GM19023 (cell line): ENCODE data around the gene ST6GALNAC2.
A peak's percentile ranks its signal among the peaks of the same experiment; 100 is the strongest.

ENCODE experiments used
- ATAC-seq: cut with Tn5 transposase; IDR thresholded peaks from one replicate; pipeline ENCODE4 v1.9.1; 2021; ENCODE audit warnings: mild to moderate bottlenecking, moderate library complexity; ENCODE audit not compliant: unreplicated experiment

Gene ST6GALNAC2

GRCh38 chr17:76557368-76558197 lies 28.1 kb downstream of the ST6GALNAC2 start:
- peak; percentile 83 for ATAC-seq

- ATAC-seq = no peak
Measured at GRCh38 chr17:76556765-76557367, 28.8 kb downstream of the ST6GALNAC2 start.

- ATAC-seq = no peak
Measured at GRCh38 chr17:76554131-76554530, 31.5 kb downstream of the ST6GALNAC2 start.

GRCh38 chr17:76553178-76553908 lies 32.3 kb downstream of the ST6GALNAC2 start:
- ATAC-seq = no peak

- no peak for ATAC-seq
Measured at GRCh38 chr17:76551685-76552084, 34.0 kb downstream of the ST6GALNAC2 start.

- ATAC-seq = no peak
Measured at GRCh38 chr17:76550712-76551615, 34.7 kb downstream of the ST6GALNAC2 start.

GRCh38 chr17:76549539-76549938 lies 36.1 kb downstream of the ST6GALNAC2 start:
- no peak for ATAC-seq

GRCh38 chr17:76549215-76549518 lies 36.5 kb downstream of the ST6GALNAC2 start:
- no peak for ATAC-seq

- ATAC-seq = no peak
Measured at GRCh38 chr17:76548378-76549214, 37.1 kb downstream of the ST6GALNAC2 start.

- no peak for ATAC-seq
Measured at GRCh38 chr17:76547642-76548202, 37.9 kb downstream of the ST6GALNAC2 start.

- ATAC-seq = no peak
Measured at GRCh38 chr17:76547183-76547641, 38.4 kb downstream of the ST6GALNAC2 start.

- ATAC-seq = no peak
Measured at GRCh38 chr17:76546556-76547182, 39.0 kb downstream of the ST6GALNAC2 start.

- no peak for ATAC-seq
Measured at GRCh38 chr17:76545918-76546555, 39.6 kb downstream of the ST6GALNAC2 start.

- no peak for ATAC-seq
Measured at GRCh38 chr17:76544546-76545365, 40.9 kb downstream of the ST6GALNAC2 start.

- no peak for ATAC-seq
Measured at GRCh38 chr17:76543826-76544545, 41.7 kb downstream of the ST6GALNAC2 start.

- no peak for ATAC-seq
Measured at GRCh38 chr17:76543482-76543825, 42.2 kb downstream of the ST6GALNAC2 start.

- no peak for ATAC-seq
Measured at GRCh38 chr17:76542984-76543383, 42.7 kb downstream of the ST6GALNAC2 start.
